ENCODE measurements around the gene MAP2K7.

Gene MAP2K7

GRCh38 chr19:7944177-7944761 lies 40.6 kb downstream of the MAP2K7 start (continued):
- TF ChIP-seq ZNF148 (tag by site-specific recombination; IDR thresholded peaks at IDR 0.05; ENCODE audit: borderline replicate concordance): 0 out of 2 replicates have a peak, but pooled peaks have one; percentile 11
- 0 out of 2 replicates have a peak, but pooled peaks have one; percentile 7 for TF ChIP-seq ZNF792 (tag by site-specific recombination; IDR thresholded peaks at IDR 0.05)
- 0 out of 2 replicates have a peak, but pooled peaks have one; percentile 44 for TF ChIP-seq ZSCAN23 (tag by site-specific recombination; IDR thresholded peaks at IDR 0.05)
- peak; percentile 87 for TF ChIP-seq ZNF2 (tag by site-specific recombination; IDR thresholded peaks at IDR 0.05)
- TF ChIP-seq ATF2 (tag by site-specific recombination; IDR thresholded peaks at IDR 0.05; ENCODE audit: low read depth): 0 out of 2 replicates have a peak, but pooled peaks have one; percentile 36
- TF ChIP-seq ZNF223 (tag by site-specific recombination; IDR thresholded peaks at IDR 0.05): peak; percentile 41; the same call in 1 of the 2 replicates
- TF ChIP-seq ZNF391 (tag by site-specific recombination; IDR thresholded peaks at IDR 0.05; ENCODE audit: borderline replicate concordance, low read depth): peak; percentile 100
- 0 out of 2 replicates have a peak, but pooled peaks have one; percentile 5 for TF ChIP-seq OSR2 (tag by site-specific recombination; IDR thresholded peaks at IDR 0.05)
- TF ChIP-seq ZNF366 (tag by site-specific recombination; conservative IDR thresholded peaks at IDR 0.05): peak; percentile 54; the same call in 1 of the 2 replicates
- TF ChIP-seq, protein P1, sequence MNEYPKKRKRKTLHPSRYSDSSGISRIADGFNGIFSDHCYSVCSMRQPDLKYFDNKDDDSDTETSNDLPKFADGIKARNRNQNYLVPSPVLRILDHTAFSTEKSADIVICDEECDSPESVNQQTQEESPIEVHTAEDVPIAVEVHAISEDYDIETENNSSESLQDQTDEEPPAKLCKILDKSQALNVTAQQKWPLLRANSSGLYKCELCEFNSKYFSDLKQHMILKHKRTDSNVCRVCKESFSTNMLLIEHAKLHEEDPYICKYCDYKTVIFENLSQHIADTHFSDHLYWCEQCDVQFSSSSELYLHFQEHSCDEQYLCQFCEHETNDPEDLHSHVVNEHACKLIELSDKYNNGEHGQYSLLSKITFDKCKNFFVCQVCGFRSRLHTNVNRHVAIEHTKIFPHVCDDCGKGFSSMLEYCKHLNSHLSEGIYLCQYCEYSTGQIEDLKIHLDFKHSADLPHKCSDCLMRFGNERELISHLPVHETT (tag by site-specific recombination; IDR thresholded peaks at IDR 0.05): peak; percentile 65
- peak; percentile 33 for TF ChIP-seq GLIS1 (tag by site-specific recombination; IDR thresholded peaks at IDR 0.05)
- TF ChIP-seq ZBTB21 (tag by site-specific recombination; IDR thresholded peaks at IDR 0.05): peak; percentile 28; the same call in 1 of the 2 replicates
- TF ChIP-seq INSM2 (tag by site-specific recombination; IDR thresholded peaks at IDR 0.05): peak; percentile 64
- no peak for TF ChIP-seq GLI4 (tag by site-specific recombination; IDR thresholded peaks at IDR 0.05)
- peak; percentile 16 for TF ChIP-seq SETDB1 (IDR thresholded peaks at IDR 0.05; ENCODE audit: insufficient read length, low read length)
- TF ChIP-seq ZFP69B (tag by site-specific recombination; IDR thresholded peaks at IDR 0.05): peak; percentile 61; the same call in 1 of the 2 replicates
- peak; percentile 75 for TF ChIP-seq ZNF513 (tag by site-specific recombination; IDR thresholded peaks at IDR 0.05)
- TF ChIP-seq, protein P2, sequence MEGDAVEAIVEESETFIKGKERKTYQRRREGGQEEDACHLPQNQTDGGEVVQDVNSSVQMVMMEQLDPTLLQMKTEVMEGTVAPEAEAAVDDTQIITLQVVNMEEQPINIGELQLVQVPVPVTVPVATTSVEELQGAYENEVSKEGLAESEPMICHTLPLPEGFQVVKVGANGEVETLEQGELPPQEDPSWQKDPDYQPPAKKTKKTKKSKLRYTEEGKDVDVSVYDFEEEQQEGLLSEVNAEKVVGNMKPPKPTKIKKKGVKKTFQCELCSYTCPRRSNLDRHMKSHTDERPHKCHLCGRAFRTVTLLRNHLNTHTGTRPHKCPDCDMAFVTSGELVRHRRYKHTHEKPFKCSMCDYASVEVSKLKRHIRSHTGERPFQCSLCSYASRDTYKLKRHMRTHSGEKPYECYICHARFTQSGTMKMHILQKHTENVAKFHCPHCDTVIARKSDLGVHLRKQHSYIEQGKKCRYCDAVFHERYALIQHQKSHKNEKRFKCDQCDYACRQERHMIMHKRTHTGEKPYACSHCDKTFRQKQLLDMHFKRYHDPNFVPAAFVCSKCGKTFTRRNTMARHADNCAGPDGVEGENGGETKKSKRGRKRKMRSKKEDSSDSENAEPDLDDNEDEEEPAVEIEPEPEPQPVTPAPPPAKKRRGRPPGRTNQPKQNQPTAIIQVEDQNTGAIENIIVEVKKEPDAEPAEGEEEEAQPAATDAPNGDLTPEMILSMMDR (tag by site-specific recombination; IDR thresholded peaks at IDR 0.05): peak; percentile 92
- peak; percentile 32; the same call in 1 of the 2 replicates for TF ChIP-seq ZNF629 (tag by site-specific recombination; IDR thresholded peaks at IDR 0.05)
- peak; percentile 62 for TF ChIP-seq SCRT2 (tag by site-specific recombination; IDR thresholded peaks at IDR 0.05)
- TF ChIP-seq KLF16 (tag by site-specific recombination; IDR thresholded peaks at IDR 0.05): no peak
- no peak for TF ChIP-seq GLIS2 (tag by site-specific recombination; IDR thresholded peaks at IDR 0.05)
- TF ChIP-seq, protein P3, sequence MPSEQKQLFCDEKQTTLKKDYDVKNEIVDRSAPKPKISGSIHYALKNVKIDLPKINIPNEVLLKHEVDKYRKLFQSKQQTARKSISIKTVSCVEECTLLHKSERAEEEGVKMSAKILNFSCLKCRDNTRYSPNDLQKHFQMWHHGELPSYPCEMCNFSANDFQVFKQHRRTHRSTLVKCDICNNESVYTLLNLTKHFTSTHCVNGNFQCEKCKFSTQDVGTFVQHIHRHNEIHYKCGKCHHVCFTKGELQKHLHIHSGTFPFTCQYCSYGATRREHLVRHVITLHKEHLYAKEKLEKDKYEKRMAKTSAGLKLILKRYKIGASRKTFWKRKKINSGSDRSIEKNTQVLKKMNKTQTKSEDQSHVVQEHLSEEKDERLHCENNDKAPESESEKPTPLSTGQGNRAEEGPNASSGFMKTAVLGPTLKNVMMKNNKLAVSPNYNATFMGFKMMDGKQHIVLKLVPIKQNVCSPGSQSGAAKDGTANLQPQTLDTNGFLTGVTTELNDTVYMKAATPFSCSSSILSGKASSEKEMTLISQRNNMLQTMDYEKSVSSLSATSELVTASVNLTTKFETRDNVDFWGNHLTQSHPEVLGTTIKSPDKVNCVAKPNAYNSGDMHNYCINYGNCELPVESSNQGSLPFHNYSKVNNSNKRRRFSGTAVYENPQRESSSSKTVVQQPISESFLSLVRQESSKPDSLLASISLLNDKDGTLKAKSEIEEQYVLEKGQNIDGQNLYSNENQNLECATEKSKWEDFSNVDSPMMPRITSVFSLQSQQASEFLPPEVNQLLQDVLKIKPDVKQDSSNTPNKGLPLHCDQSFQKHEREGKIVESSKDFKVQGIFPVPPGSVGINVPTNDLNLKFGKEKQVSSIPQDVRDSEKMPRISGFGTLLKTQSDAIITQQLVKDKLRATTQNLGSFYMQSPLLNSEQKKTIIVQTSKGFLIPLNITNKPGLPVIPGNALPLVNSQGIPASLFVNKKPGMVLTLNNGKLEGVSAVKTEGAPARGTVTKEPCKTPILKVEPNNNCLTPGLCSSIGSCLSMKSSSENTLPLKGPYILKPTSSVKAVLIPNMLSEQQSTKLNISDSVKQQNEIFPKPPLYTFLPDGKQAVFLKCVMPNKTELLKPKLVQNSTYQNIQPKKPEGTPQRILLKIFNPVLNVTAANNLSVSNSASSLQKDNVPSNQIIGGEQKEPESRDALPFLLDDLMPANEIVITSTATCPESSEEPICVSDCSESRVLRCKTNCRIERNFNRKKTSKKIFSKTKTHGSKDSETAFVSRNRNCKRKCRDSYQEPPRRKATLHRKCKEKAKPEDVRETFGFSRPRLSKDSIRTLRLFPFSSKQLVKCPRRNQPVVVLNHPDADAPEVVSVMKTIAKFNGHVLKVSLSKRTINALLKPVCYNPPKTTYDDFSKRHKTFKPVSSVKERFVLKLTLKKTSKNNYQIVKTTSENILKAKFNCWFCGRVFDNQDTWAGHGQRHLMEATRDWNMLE (tag by site-specific recombination; conservative IDR thresholded peaks at IDR 0.05; ENCODE audit: low read depth): 0 out of 2 replicates have a peak, but pooled peaks have one; percentile 16
- peak; percentile 68; the same call in 1 of the 2 replicates for TF ChIP-seq ZNF558 (tag by site-specific recombination; IDR thresholded peaks at IDR 0.05)

Measured in HEK293 (cell line).